Islet of Langerhans (tissue), 1 donor: Measurements from ENCODE around the gene MPPED2.
"Not testable (repeated sequence)": the region's sequence is repeated elsewhere in the genome, so short reads cannot be mapped to it uniquely, and the experiment has no call there.

Source experiments
- FAIRE-seq: peaks from one replicate; lab custom pipeline; 2011; peaks lifted over from hg19 to GRCh38; lab: Jason Lieb, UNC

The MPPED2 gene

GRCh38 chr11:30579415-30580175, 6.6 kb downstream of the MPPED2 start:
- no peak for FAIRE-seq

- FAIRE-seq = no peak
These were observed 7.7 kb downstream of the MPPED2 start for GRCh38 chr11:30578406-30578805.

DNA sequence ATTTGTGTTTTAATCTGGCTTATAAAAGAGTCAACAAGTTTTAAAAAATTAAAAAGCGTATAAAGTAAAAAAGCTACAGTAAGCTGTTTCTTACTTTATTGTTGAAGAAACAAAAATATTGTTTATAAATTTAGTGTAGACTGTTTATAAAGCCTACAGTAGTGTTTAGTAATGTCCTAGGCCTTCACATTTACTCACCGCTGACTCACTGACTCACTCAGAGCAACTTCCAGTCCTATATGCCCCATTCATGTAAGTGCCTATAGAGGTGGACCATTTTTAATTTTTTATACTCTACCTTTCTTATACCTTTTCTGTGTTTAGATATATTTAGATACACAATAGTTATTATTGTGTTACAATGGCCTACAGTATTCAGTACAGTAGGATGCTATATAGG, 12.2 kb downstream of the MPPED2 start:
- no peak for FAIRE-seq

GRCh38 chr11:30568931-30569330, 17.2 kb downstream of the MPPED2 start:
- FAIRE-seq = no peak

DNA sequence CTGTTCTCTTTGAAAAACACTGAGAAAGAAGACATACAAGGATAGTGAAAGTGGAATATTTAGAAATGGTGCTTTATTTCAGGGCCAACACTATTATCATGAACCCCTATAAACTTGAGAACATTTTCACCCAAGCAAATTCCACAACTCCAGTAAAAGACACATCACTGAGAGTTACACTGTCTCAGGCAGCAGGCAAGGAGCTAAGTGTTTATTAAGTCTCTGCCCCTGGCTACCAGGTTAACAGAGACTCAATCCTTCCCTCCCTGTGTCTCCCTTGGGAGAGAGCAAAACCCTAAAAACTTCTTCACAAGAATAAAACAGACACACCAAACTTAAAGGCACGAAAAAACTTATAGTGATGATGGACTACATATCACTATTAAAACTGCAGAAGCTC, 18.5 kb downstream of the MPPED2 start:
- FAIRE-seq = no peak

DNA sequence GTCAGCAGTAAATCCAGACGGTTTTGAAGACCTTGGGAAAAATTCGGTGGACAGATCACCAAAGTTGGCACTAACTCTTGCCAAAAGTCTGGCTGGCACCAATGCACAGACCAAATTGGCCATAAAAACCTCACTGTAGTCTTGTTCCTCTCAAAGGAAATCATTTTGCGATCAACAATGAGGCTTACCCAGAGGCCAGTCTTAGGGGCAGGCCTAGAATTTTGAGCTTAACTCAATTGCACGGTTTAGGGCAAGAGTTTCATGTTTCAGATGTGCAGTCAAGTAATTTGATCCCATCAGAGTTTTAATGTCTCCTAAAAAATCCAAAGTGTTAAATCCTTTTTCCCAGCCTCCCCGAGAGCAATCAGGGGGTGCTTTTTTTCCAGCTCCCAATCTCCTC, 19.0 kb downstream of the MPPED2 start:
- FAIRE-seq = no peak

GRCh38 chr11:30566482-30566881, 19.7 kb downstream of the MPPED2 start:
- no peak for FAIRE-seq

DNA sequence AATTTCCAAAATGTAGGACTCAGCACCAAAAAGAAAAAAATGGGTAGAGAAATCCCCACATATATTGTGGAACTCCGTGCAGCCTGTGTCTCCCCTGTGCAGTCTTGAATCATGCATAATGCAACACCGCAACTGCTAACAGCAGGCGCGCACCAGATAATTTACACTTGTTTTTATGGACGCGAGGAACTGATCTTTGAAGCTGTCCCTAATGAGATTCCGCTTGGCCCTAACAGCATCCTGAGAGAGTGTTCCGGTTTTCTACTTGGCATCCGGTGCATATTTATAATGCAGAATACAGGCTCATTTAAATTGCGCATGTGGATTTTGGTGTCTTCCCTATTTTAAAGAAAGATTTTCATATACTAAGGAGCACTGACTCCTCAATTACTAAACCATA, 21.1 kb downstream of the MPPED2 start:
- FAIRE-seq = no peak

DNA sequence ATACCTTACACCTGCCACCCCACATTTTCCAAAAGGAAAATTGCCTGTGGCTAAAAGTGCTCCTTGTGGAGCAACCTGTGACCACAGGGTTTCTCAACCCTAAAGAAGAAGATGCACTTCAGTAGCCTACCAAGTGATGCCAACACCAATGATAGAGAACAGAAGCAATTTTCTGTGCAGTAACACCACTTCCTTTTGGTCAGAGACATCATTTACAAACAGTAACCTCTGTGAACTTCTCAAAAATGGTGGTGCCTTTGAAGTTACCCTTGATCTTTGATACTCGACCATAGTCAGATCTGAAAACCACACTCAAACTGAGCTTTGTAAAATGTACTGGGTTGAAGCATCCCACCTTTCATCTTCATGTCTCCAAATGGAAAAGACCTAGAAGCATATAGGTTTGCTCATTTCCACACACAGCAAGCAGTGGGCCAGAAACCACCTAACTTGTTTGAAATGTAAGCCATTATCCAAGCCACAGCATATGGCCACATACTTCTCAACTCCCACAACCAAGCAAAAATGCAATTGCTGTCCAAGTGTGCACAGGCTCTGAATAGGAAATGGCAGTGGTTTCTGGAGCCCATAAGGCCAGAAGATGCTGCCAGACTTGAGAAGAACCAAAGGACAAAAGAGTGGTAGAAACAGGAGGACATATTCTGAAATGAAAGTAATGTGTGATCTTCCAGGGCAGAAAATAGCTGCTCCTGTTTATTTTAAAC, 24.3 kb downstream of the MPPED2 start:
- no peak for FAIRE-seq

- no peak for FAIRE-seq
These were observed 25.7 kb downstream of the MPPED2 start for GRCh38 chr11:30560206-30561106.

DNA sequence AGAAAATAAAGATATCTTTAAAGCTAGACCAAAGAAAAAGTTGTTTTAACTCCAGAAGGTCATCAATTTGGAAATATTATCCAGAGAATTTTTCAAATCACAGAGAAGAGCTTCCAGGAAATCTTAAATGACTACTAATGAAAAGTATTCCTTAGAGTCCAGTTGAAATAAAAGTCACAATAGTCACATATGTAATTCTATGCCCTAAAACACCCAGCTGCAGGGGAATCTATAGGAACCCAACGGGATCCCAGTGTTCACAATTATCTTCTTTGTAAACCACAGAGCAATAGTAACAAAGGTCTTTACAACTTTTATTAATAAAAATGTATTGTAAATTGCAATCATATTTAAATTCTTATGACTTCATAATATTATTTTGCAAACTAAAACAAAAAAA, 27.1 kb downstream of the MPPED2 start:
- FAIRE-seq = no peak

GRCh38 chr11:30554587-30554986, 31.6 kb downstream of the MPPED2 start:
- not testable (repeated sequence) for FAIRE-seq

DNA sequence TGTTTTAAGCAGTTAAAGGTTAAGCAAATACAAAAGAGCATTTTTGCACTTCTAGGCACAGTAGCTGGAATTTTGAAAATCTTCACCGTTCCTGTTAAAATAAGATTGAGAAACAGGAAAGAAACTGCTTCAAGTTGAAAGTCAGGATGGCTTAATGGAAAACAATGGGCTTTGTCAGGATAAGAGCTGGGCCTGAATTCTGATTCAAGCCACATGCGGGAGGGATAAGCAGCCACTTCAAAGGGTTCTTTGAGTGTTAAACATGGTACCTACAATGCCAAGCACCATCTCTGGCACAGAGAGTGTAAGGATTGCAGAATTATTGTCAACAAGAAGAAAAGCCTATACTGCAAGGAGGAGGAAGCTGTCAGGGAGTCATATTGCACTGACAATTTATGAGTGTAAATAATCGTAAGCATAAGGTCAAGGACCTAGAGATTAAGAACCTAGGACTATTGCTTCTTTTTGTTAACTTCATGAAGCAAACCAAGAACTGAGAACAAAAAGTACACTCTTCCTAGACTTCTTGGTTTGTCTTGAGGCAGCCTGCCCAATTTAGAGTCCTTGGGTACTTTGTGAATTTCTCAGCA, 32.5 kb downstream of the MPPED2 start:
- no peak for FAIRE-seq

GRCh38 chr11:30552839-30553238, 33.3 kb downstream of the MPPED2 start:
- no peak for FAIRE-seq

DNA sequence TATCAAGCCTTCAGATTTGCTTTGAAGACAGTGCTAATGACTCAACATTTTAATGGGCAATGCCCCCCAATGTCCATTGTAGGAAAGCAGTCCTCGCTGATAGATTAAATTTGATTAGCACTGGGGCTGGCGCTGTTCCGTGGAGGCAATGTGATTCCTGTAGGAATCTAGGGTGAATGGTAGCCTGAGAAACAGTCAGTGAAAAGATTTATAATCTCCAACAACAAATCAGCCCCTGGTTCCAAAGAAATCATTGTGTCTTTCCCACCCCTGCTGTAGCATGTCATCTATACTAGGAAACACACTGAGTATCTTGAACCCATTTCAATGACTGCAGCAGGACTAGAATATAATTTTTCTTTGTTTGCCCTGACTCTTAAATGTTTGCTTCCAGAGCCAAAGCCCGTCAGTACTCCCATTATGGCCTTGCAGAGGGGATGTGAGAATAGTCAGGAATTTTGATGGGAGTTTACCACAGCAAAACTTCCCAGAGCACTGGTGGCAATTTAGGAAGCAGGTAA, 36.1 kb downstream of the MPPED2 start:
- no peak for FAIRE-seq

DNA sequence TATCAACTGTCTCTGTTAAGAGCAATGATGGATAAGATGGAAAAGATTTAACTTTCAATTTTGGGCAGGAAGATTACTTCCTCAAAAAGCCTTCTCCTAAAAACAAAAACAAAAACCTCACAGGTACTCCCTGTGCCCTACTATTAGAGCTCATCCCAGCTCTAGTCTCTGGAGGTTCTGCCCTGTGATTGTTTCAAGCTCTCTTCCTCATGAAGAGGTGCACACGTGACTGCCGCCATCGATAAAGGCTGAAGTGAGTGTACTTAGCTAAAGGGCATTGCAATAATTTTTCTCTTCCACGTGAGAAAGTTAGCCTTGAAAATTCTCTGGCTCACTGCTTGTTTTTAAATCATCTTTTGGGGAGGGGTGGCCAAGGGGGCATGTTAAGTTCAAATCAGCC, 36.6 kb downstream of the MPPED2 start:
- FAIRE-seq = no peak

DNA sequence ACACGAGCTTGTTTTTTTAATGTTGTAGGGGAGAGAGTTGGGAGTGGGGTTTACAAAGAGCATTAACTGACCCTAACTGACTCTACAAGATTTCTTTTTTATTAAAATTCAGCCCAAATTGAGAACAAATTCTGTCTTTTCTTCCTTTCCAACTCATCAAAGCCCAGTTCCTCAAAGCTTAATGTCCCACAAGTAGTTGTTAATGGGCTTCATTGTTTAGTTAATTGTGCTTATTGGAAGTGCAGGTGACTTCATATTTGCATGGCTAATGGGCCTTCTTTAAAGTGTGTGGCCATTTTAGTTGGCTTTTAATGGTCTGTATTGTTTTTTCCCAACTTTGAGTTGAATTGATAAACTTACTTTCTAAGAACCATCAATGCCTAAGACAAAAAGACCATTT, 39.8 kb downstream of the MPPED2 start:
- no peak for FAIRE-seq

DNA sequence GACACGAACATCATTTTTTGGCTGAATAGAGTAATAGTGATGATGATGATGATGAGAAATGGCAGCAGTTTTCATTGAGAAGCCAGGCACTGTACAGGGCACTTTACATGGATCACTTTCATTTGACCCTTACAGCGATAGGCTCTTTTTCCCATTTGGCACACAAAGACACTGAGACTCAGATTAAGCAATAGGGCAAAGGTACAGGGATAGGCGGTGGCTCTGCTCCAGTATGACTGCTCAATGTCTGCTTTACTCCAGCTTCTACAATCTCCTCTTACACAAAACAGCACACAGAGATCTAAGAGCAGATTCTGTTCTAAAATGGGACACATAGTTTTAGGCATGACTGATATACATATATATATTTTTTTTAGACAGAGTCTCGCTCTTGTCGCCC, 40.6 kb downstream of the MPPED2 start:
- no peak for FAIRE-seq

DNA sequence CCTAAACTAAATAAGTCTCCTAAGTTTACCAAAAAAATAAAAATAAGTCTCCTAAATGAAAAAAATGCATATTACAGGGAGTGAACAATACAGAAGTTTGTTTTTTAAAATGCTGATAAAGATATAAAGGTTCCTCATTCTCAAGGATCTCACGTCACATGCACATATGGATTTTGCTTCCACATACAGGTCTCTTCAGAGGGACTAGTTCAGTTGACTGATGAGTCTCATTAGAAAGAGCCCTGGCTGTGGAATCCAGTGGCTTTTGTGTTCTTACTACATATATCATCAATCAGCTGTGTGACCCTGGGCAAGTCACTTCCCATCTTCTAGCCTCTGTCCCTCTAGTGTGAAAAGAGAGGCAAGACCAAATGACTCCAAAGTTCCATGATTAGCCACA, 43.1 kb downstream of the MPPED2 start:
- FAIRE-seq = no peak

GRCh38 chr11:30540781-30541180, 45.4 kb downstream of the MPPED2 start:
- FAIRE-seq = no peak

DNA sequence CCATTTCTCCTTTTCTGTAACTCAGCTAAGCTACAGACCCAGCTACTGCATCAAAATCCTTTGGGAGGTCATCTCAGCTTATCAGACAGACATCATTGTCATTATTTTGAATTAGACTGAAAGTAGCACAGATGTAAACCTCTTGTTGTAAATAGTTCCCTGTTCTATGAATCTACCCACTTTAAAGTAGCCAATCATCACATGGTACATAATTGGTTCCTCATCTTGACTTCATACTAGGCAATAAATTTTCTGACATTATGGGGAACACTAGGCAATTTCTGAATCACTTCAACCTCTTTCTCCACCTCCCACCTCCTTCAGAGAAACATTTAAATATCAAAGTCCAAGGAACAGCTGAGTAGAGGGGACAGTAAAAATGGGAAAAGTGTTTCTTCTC, 47.9 kb downstream of the MPPED2 start:
- FAIRE-seq = no peak

- no peak for FAIRE-seq
These were observed 50.3 kb downstream of the MPPED2 start for GRCh38 chr11:30535818-30536217.
